GM18951 (cell line): ENCODE results near the gene GRAMD1A.
"Not testable (repeated sequence)": the region's sequence is repeated elsewhere in the genome, so short reads cannot be mapped to it uniquely, and the experiment has no call there.

ENCODE experiments used
- POLR2A ChIP-seq: IDR thresholded peaks from 4 replicates; pipeline ENCODE4 v1.6.1; 2011; ENCODE audit warnings: mild to moderate bottlenecking; ENCODE audit not compliant: insufficient read length, insufficient read depth; ENCODE audit errors: extremely low read depth
- in situ Hi-C: fragments of 300-500 bp; cut with MboI; formaldehyde crosslinking; loops from one replicate; pipeline ENCODE4 v1.12.0; 2022; ENCODE audit warnings: low sequenced_read_pairs, mixed read lengths, inconsistent platforms; ENCODE audit not compliant: unreplicated experiment

GRAMD1A gene

GRCh38 chr19:34967551-34967950, 32.6 kb upstream of the GRAMD1A start:
- TF ChIP-seq POLR2A: no peak
- in situ Hi-C loops: no loop called here

GRCh38 chr19:34969721-34970120, 30.4 kb upstream of the GRAMD1A start:
- in situ Hi-C loops: no loop called here
- no peak for TF ChIP-seq POLR2A

GRCh38 chr19:34970185-34970780, 29.8 kb upstream of the GRAMD1A start:
- in situ Hi-C loops: not testable (repeated sequence)

GRCh38 chr19:34972163-34972705, 27.9 kb upstream of the GRAMD1A start:
- in situ Hi-C loops: no loop called here
- no peak for TF ChIP-seq POLR2A

- in situ Hi-C loops: no loop called here
- TF ChIP-seq POLR2A: no peak
Measured at GRCh38 chr19:34974646-34975045, 25.5 kb upstream of the GRAMD1A start.

- TF ChIP-seq POLR2A: no peak
- in situ Hi-C loops: no loop called here
Measured at GRCh38 chr19:34975056-34975455, 25.1 kb upstream of the GRAMD1A start.

GRCh38 chr19:34976611-34977010, 23.5 kb upstream of the GRAMD1A start:
- no peak for TF ChIP-seq POLR2A

GRCh38 chr19:34979819-34980640, 20.1 kb upstream of the GRAMD1A start:
- in situ Hi-C loops: no loop called here
- TF ChIP-seq POLR2A: no peak

More at GRCh38 chr19:34976611-34977010, 23.5 kb upstream of the GRAMD1A start:
- in situ Hi-C loops: no loop called here

GRCh38 chr19:34982275-34982674, 17.8 kb upstream of the GRAMD1A start:
- in situ Hi-C loops: no loop called here
- no peak for TF ChIP-seq POLR2A

- in situ Hi-C loops: no loop called here
- TF ChIP-seq POLR2A: no peak
Measured at GRCh38 chr19:34983786-34984185, 16.3 kb upstream of the GRAMD1A start.

- in situ Hi-C loops: no loop called here
- TF ChIP-seq POLR2A: no peak
Measured at GRCh38 chr19:34984287-34984686, 15.8 kb upstream of the GRAMD1A start.

- in situ Hi-C loops: no loop called here
- no peak for TF ChIP-seq POLR2A
Measured at GRCh38 chr19:34985249-34986022, 14.7 kb upstream of the GRAMD1A start.

- in situ Hi-C loops: no loop called here
- no peak for TF ChIP-seq POLR2A
Measured at GRCh38 chr19:34988119-34988518, 12.0 kb upstream of the GRAMD1A start.

- TF ChIP-seq POLR2A: no peak
- in situ Hi-C loops: no loop called here
Measured at GRCh38 chr19:34989298-34989697, 10.8 kb upstream of the GRAMD1A start.
